Activated T-helper 1 cell treated with anti-CD3 and anti-CD28 coated beads, Interleukin-2, amount 50 U/mL, for 16 hours (primary cell): ENCODE measurements around the gene CELSR1.
A peak's percentile ranks its signal among the peaks of the same experiment; 100 is the strongest.

Experiments
- DNase-seq, 2 donors: peaks; one replicate each; pipeline ENCODE4 v3.0.0-alpha.2; 2020; ENCODE audit warnings: low read depth in 1 of 2, low spot score in 1 of 2

The CELSR1 gene

DNA sequence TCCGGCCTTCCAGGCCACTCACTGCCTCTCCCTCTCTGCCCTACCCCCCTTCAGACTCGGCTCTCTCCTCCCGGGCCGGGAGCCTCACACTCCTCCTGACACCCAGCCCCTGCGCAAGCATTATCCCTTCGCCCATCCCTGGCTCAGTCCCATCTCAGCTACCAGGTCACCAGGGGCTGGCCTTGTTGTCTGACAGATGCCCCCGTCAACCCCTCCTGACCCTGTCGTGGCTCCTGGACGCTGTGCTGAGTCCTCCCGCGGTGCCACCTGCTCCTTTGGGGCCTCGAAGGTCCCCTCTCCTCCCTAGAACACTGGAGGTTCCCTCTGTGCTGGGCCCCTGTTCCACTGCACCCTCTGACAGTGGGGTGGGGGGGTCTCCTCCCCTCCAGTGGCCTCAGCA lies 169.0 kb downstream of the CELSR1 start:
- no peak for DNase-seq

DNA sequence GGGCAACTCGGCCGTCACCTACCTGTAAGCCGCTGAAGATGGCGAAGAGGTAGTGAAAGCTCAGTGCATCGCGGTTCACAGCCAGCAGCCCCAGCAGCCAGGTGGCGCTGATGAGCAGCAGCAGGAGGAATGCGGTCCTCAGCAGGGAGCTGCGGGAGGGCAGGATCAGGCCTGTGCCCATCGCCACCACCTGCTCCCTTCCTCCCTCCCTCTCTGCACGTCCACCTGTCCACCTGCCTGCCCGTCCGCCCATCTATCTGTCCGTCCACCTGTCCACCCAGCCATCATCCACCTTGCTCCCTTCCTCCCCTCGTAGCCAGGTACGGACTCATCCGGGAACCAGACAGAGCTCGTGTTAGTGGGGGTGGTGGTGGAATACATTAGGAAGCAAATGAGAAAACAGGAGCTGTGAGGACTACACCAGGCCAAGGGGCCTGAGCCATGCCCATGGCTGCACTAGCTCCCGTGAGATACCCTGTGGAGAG lies 169.7 kb downstream of the CELSR1 start:
- DNase-seq, result peak; percentile 37

DNA sequence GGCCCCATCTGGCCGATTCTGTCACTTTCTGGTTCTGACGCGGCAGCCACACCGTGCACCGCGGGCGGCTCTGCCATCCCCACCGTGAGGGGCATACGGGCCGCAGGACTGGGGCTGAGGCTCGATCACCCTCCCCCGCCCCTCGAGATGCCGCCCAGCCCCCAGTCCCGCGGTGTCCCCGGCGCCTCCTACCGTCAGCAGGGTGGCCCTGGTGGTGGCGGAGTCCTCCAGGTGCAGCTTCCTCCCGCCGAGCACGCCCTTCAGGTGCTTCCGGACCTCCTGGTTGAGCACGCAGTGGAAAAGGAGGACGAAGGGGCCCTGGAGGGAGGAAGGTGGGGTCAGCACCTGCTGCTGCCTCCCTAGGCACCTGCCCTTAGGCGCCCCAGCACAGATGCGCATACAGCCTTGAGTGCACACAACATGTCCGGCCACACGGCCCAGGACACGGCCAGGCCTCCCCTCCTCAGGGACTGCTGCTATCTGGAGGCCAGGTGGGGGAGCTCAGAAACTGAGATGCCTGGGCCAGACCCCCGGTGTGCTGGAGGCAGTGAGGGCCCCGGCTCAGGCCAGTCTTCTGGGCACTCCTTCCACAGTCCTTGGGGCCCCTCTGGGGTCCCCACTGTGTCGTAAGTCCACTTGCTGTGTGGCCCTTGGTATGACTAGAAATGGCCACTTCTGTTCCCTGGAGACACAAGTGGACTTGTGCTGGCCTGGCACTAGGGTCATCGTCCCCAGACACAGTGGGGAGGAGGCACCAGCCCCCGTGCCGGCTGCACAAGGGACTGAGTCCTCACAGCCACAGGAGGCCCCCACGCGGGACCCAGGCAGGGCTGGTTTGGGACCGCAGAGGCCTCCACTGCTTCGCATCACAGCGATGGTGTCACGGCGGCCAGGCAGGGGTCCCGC lies 170.4 kb downstream of the CELSR1 start:
- no peak for DNase-seq

DNA sequence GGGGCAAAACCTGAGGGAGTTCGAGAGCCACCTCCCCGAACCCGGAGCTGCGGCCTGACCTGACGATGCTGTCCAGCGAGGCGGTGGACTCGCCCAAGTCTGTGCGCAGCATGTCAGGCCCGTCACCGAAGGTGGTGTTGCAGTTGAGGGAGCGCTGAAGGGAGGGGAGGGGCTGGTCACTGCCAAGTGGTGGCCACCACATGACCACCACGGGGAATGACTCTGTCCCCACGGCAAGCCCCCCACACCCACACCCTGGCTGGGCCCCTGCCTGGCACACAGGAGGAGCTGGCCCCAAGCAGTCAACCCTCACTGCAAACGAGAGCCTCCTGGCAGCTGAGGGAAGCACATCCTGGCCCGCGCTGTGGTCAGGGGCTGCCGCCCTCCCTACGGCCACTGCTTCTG lies 171.1 kb downstream of the CELSR1 start:
- no peak for DNase-seq

DNA sequence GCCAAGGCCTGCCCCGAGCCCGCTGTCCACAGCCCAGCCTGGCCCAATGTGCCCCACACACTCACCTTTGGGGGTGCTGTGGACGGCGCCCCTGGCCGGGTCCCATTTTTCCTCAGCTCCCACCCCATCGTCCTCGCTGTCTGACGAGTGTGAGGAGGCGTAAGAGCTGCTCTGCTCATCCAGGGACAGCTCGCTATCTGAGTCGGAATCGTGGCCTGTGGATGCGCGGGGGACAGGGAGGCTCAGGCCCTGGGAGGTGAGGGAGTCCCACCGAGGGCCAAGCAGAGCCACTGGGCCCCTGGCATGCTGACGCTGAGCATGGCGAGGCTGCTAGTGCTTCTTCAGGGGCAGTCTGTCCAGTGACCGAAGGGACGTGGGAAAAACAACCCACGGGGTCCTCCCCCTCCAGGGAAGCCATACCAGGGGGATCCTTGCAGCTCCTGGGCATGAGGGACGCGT lies 172.2 kb downstream of the CELSR1 start:
- DNase-seq, result no peak

DNA sequence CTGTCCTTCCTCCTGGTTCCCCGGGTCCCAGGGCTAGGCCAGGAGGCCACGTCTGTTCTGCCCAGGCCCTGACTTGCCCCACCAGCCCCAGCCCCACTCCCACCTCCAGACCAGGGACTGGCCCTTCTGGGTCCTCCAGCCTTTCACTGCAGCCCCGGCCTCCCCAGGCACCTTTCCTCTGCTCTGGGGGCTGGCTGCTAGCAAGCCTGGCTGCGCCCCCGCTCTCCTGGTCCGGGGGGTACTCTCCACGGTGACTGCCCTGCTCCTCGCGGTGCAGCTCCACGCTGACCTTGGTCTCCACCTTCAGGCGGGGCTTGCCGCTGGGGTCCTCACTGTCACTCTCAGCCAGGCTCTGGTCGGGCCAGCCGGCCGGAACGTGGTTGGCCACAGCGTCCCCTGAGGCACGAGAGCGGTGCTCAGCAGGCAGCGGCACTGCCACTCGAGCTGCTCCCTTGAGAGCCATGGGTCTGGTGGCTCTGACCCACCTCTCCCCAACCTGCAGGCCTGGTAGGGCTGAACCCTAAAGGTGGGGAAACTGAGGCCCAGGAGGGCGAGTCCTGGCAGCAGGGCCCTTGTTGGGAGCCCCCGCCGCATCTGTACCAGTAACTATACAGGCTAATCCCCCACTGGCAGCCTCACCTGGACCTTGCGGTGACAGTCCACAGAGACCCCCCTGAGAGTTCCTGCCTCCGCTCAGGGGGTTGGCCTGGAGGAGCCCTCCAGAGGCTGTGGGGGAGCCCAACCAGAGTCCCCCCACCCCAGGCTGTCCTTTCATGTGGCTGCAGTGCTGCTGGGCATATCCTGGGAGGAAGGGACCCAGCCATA lies 172.9 kb downstream of the CELSR1 start:
- no peak for DNase-seq

DNA sequence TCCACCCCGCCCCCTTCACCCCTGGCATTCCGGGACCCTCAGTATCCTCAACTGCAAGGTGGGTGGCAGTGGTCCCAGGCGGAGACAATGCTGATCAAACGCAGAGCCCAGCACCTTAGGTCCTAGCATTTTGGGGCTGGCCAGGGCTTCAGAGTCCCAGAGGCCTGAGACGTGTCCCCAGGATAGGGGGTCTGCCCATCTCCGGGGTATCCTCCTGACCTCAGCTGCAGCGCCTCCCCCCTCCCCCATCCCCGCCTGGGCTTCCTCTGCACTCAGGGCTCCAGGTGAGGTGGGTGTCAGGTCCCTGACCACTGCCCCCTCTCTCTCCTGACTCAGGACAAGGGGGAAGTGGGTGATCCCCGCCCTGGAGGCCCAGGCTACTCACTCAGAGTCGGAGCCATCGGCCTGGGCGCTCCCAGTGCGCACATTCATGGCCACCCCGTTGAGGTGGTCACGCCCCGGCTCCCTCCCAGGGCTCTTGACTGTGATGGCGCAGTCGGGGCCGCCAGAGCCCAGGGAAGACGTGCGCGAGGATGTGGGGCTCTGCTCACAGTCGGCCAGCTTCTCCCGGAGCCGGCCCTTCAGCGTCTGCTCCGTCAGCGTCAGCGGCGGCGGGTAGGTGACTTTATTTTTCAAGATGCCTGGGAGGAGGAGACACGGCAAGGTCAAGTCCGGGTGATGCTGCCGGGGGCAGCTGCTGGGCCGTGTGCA lies 173.7 kb downstream of the CELSR1 start:
- DNase-seq, result no peak

DNA sequence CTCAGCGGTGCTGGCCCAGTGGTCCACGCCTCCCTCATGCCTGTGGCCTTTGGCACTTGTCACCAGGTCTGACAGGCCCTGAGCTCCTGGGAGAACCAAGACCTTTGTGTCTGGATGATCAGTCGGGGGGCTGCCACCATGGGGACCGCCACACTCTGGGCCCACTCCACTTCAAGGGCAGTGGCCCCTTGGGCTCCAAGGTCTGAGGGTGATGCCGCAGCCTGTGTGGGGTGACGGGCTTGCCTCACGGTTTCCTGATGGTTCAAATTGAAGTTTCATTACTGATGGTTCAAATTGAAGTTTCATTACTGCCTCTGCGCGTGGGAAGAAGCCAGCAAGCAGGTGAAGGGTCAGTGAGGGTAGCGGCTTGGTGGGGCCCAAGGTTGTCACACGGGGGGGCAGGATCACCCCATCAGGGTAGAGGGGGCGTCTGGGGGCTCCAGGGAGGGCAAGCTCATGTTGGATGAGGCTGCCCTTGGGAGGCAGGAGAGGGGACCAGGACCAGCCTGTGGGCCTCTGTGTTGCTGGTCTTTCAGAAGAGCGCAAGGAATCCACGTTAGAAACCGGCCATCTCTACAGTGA lies 174.4 kb downstream of the CELSR1 start:
- DNase-seq, result no peak

DNA sequence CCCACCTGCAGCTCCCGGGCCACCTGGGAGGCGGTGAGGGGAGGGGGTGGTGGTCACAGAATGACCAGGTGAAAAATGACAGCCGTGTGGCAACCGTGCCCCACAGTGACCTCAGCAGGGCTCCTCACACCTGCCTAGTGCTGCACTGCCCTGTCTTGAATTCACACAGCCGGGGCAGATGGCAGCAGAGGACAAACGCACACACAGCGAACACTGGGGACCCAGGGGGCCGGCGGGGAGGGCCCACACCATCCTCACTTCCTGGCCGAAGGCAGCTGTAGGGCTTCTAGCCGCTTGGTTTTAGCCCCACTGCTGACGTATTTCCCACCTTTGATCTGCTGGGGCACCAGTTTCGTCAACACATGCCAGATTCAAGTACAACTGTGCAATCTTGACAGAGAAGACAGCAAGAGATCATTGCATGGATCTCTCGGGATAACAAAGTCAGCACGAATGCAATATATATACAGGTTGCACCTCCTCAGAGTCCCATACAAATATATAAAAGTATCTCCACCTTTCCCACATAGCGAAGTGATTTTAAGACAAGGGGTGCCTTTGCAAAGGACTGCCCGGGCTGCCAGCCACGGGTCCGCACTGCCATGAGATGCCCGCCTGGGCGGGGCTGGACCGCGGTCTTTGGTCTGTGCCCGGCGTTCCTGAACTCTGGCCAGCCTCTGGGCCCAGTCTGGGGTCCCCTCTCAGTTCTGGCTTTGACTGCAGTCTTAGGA lies 175.1 kb downstream of the CELSR1 start:
- DNase-seq, result no peak

DNA sequence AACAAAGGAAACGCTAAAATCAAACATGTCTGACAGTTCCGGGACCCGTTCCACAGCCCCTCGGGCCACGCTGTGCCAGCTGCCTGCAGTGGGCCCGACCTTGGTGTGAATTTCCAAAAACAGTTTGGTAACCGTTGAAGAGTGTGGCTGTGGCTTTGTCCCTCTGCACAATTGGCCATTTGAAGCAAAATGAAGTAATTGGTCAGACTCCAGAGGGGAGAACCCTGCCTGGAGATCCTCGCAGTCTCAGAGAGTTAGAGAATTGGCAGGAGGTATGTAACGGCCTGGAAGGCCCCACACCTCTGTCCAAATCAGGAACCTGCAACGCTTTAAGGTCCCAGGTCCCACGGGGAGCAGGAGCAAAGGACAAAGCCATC lies 175.6 kb downstream of the CELSR1 start:
- no peak for DNase-seq

DNA sequence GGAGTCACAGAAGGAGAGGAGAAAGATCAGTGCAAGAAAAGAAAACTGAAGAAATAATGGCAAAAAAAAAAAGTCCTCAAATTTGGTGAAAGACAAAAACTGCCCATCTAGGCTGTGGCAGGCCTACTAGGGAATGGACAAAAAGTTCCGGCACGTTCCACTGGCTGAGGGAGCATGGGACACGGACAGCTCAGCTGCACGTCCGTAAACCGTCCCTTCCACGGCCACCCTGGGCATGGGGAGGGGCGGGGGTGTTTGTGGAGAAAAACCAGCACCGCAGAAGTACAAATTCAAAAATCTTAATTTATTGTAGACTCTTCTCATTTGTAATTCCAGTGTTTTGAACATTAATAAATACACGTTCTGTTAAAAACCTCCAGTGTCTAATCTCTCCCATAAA lies 176.5 kb downstream of the CELSR1 start:
- DNase-seq, result no peak

DNA sequence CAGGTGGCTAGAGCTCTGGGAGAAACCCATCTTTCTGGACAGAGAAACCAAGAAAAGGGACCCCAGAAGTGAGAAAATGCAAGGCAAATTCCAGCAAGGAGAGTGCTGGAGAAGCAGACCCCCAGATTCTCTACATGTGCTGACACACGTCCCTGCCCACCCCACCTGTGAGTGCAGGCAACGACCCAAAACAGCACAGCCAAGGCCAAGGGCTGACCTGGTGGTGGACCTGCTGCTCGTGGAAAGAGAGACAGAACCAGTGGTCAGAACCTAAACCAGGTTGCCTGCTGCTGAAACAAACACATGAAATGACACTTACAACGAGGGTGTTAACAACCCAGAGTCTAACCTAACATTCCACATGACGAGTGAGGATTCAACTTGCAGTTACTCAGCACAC lies 177.3 kb downstream of the CELSR1 start:
- no peak for DNase-seq

DNA sequence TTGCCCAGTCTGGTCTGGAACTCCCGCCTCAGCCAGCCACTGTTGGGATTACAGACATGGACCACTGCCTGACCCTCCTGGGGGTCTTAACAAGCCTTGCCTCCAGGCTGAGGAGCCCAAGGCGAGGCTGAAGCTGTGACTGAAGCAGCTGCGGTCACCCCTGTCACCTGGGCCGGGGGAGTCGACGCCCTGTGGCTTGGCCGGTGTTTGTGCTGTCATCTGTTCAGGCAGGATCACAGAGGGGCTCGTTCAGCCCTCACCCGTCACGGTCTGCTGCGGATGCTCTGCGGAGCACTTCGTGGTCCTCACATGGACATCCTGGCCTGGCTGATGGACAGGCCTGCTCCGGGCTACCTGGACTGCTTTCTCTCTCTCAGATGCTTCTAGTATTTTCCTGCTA lies 178.1 kb downstream of the CELSR1 start:
- no peak for DNase-seq

DNA sequence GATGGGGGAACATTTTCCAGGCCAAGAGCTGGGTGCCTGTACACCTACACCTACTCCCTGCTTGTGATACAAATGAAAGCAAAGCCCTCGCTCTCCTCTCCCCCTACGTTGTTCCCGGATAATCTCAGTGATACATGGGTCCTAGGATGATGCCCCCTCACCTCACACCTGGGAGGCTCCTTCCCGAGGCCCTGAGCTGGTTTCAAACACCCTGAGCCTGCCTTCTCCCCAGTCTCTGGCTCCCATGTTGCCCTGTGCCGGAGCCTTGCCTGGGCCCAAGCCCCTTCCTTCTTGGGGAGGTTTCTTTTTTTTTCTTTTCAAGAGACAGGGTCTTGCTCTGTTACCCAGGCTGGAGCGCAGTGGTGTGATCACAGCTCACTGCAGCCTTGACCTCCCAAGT lies 178.7 kb downstream of the CELSR1 start:
- no peak for DNase-seq

DNA sequence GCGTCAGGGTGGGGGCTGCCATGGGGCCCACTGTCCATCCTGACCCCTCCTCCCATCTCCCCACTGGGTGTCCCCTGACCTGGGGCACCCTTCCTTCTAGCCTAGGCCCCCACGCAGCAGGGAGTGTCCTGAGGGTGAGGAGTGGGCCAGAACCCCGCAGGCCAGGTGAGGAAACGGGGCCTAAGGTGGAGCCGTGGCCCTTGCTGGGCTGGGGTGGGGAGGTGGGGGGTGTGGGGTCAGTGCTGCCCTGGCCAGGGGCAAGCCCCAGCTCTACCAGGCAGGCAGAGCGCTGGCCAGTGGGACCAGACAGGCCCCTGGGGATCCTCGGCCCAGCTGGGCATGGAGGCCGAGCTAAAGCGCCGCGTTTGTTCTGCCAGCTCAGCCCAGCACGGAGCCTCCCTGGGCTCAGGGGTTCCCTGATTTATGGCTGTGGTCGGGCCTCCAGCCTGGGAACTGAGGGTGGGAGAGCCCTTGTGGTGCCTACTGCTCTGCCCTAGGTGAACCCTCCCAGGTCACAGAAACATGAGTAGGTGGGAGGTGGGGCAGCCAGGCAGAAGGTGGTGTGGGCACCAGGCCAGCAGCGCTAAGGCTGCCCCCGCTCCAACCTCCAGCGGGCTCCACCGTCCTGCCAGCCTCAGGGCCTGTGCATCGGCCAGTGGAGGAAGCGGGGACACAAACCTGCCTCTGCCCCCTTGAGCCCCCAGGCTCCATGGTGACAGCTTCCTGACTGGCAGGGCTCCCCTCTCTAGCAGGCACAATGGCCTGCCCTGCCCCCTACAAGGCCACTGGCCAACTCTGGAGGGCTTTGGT lies 179.5 kb downstream of the CELSR1 start:
- DNase-seq, result no peak

DNA sequence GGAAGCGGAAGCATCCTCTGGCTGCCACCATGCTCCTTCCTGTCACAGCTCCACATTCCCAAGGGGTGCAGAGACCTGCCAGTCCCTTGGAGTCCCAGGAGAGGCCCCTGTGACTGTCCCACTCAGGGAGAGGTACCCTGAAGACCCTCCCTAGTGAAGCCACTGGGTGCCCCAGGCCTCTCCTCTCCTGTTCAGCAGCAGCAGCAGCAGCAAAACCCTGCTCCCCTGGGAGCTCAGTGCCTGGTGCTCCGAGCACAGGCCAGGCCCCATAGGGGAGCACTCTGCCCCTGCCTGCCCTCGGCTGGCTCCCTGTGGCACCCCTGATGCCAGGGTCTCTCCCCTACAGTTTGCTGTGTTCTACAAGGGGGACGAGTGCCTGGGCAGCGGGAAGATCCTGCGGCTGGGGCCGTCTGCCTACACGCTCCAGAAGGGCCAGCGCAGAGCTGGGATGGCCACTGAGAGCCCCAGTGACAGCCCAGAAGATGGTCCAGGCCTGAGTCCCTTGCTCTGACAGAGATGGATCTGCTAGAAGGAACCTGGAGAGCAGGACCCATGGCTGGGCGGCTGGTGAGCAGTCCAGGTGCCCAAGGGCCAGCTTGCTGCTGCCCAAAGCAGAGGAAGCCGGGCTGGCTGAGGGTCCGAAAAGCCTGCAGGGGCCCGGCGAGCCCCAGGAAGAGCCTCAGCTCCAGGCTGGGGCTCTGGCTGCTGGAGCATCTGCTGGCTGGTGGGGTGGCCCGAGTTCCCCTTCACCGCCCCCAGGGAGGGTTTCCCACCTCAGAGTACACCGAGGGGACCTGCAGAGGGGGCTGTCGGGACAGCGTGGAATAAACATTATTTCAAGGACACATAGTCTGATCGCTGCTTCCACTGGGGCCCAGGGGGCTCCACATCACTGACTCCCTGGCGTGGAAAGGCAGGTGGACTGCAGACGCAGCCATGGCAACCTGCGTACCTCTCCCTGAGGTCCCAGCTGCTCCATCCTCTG lies 180.6 kb downstream of the CELSR1 start:
- DNase-seq, result no peak

DNA sequence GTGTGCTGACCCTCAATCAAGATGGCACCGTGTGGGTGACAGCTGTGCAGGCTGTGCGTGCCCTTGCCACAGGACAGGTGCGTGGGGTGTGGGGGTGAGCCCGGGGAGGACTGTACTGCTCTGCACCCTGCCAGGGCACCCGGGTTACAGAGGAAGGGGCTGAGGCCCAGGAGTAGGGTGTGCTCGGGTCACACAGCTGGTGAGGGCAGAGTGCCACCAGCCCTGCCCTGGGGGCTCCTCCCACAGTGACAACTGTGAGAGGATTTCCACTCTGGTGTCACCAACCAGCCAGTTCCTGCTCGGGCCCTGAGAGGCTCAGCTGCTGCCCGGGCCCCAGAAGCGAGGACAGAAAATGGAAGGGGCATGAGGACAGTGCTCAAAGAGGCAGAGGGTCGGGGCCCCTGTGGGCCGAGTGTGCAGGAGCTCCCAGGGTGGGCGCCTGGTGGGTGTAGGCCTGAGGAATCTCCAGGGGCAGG lies 181.4 kb downstream of the CELSR1 start:
- DNase-seq, result no peak

DNA sequence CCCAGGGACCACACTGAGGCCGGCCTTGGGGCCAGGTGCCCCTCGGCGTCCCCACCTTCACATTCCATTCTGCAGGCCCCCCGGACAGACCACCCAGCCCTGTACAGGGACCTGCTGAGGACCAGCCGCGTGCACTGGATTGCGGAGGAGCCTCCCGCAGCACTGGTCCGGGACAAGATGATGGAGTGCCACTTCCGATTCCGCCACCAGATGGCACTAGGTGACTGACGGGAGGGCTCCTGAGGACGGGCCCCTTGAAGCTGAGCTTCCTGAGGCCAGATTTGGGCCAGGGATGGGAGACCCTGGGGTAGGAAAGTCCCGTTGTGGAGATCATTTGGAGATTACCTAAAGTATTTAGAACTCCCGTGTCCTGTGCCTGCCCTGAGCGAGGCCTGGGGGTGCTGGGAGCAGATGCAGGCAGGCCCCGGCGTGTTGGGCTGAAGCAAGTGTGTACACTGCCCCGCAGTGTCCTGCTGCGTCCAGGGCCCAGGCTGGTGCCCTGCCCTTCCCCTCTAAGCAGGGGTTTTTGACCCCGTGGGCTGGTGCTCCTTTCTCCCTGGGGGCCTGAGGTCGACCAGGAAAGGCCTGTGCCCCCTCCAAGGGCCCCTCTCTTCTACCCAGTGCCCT lies 181.9 kb downstream of the CELSR1 start:
- peak in 1 of 2 donors; percentile 24 for DNase-seq
